Tibial nerve (tissue), 4 donors: ENCODE measurements around the gene YAF2. TPM values are rescaled to one million over a fixed set of nuclear protein-coding genes. Genes with fewer than 3 reads are reported as not detected.

Experiments used
- DNase-seq, 2 donors: peaks; one replicate each; pipeline ENCODE4 v3.0.0-alpha.2; 2019; ENCODE audit warnings: low spot score in 2 of 2
- H3K27ac ChIP-seq, 4 donors: fragments of 200-600 bp; sonication (generic) in 3 of 4; one replicate each; pipeline ENCODE4 v1.5.1; 2017 to 2019; ENCODE audit warnings: mild to moderate bottlenecking in 1 of 4
- H3K27me3 ChIP-seq, 2 donors: fragments of 200-600 bp; sonication (generic) in 1 of 2; one replicate each; pipeline versions ENCODE4 v1.5.1 to v1.6.0; 2017 to 2019
- H3K36me3 ChIP-seq, 3 donors: fragments of 200-600 bp; sonication (generic); one replicate each; pipeline ENCODE4 v1.5.1; 2018 to 2019
- H3K4me1 ChIP-seq, 4 donors: fragments of 200-600 bp; sonication (generic) in 3 of 4; one replicate each; pipeline ENCODE4 v1.5.1; 2017 to 2019
- H3K4me3 ChIP-seq, 4 donors: fragments of 200-600 bp; sonication (generic) in 3 of 4; one replicate each; pipeline ENCODE4 v1.5.1; 2017 to 2019; ENCODE audit warnings: mild to moderate bottlenecking in 1 of 4, moderate library complexity in 1 of 4
- H3K9me3 ChIP-seq, 4 donors: fragments of 200-600 bp; sonication (generic) in 3 of 4; one replicate each; pipeline ENCODE4 v1.5.1; 2017 to 2019
- CTCF ChIP-seq, 5 experiments: fragments of 200-600 bp in 3 of 5; fragments of 450-650 bp in 2 of 5; sonication (generic) in 3 of 5; IDR thresholded peaks; one replicate each; pipeline ENCODE4 v1.5.1; 2016 to 2019; ENCODE audit warnings: antibody characterized with exemption in 5 of 5, mild to moderate bottlenecking in 3 of 5, moderate library complexity in 2 of 5
- EP300 ChIP-seq, 2 donors: sonication (generic); formaldehyde crosslinking; IDR thresholded peaks; one replicate each; pipeline ENCODE4 v1.6.1; 2017; ENCODE audit warnings: antibody characterized with exemption in 2 of 2, mild to moderate bottlenecking in 1 of 2
- POLR2A ChIP-seq, 2 donors: fragments of 450-650 bp; IDR thresholded peaks; one replicate each; pipeline ENCODE4 v1.6.1; 2017; ENCODE audit warnings: antibody characterized with exemption in 2 of 2, mild to moderate bottlenecking in 2 of 2, moderate library complexity in 2 of 2
- WGBS, 2 donors: methylation state at CpG; one replicate each; pipeline ENCODE4 v1.1.5; 2018; 5-methylcytosine and 5-hydroxymethylcytosine counted together
- total RNA-seq, 4 donors: library from RNA; depleted of rRNA; stranded (reverse); fragments of >200 nt; gene quantifications; one replicate each; pipeline ENCODE4 v1.1.0, GENCODE V29; 2016

The YAF2 gene
- total RNA-seq, 4 donors from 2014 or later: 25.7 to 66.0 (median 38.7) TPM

DNA sequence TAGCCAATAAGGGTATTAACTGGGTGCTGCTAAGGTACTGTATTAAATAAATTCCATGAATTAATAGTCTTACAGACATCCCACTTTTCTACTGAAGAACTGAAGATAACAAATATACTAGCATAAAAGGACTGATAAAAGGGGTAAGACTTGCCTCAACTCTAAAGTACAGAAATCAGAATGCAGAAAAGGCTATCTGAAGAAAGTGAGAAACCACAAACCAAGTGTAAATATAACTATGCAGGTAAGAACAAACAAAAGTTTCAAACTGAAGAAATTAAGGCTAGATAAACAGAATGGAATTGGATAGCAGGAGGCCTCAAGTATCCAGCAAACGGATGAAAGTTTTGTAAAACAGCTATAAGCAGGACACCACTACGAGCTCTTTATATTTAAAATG, 29.5 kb downstream of the YAF2 start:
- TF ChIP-seq POLR2A (IDR thresholded peaks at IDR 0.05) (no peak), CTCF (IDR thresholded peaks at IDR 0.05) (no peak), EP300 (IDR thresholded peaks at IDR 0.05) (no peak)
- Histone ChIP-seq H3K4me3 (no peak overlapping the region), H3K27me3 (no peaks in the 10 kb centered on the region), H3K36me3 (peaks cover 0 to 21% (median 0%) of the 10 kb centered on the region in 3 donors), H3K27ac (no peak overlapping the region), H3K9me3 (no peaks in the 10 kb centered on the region), H3K4me1 (no peaks in the 10 kb centered on the region)
- no peak for DNase-seq
- 95% methylated on average over 2 of the region's 2 CpGs for WGBS, 2 donors

- no peaks in the 10 kb centered on the region for H3K4me1 ChIP-seq
- H3K9me3 ChIP-seq: no peaks in the 10 kb centered on the region
- no peak for TF ChIP-seq POLR2A (IDR thresholded peaks at IDR 0.05)
- TF ChIP-seq CTCF (IDR thresholded peaks at IDR 0.05): no peak
- TF ChIP-seq EP300 (IDR thresholded peaks at IDR 0.05): no peak
- no peaks in the 10 kb centered on the region for H3K27me3 ChIP-seq
- 94 to 100% methylated on average over 1 of the region's 1 CpG for WGBS, 2 donors
- H3K27ac ChIP-seq: no peak overlapping the region
- no peak for DNase-seq
- H3K36me3 ChIP-seq: peaks cover 0 to 18% (median 0%) of the 10 kb centered on the region in 3 donors
- no peak overlapping the region for H3K4me3 ChIP-seq
Measured at GRCh38 chr12:42204819-42205218, 33.2 kb downstream of the YAF2 start.

DNA sequence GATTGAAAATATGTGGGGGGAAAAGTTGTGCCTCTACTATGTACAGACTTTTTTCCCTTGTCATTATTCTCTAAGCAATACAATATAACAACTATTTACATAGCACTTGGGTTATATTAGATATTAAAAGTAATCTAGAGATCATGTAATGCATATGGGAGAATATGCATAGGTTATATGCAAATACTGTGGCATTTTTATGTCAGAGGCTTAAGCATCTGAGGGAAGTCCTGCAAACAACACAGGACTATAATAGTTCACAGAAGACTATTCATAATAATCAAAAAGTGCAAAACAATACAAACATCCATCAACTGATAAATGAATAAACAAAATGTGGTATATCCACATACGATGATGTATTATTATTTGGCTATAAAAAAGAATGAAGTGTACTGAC, 33.7 kb downstream of the YAF2 start:
- DNase-seq: no peak
- no peak for TF ChIP-seq CTCF (IDR thresholded peaks at IDR 0.05)
- TF ChIP-seq EP300 (IDR thresholded peaks at IDR 0.05): no peak
- no peak for TF ChIP-seq POLR2A (IDR thresholded peaks at IDR 0.05)
- Histone ChIP-seq H3K4me3 (no peak overlapping the region), H3K27ac (no peak overlapping the region), H3K4me1 (no peaks in the 10 kb centered on the region), H3K27me3 (no peaks in the 10 kb centered on the region), H3K9me3 (no peaks in the 10 kb centered on the region), H3K36me3 (peaks cover 0 to 13% (median 0%) of the 10 kb centered on the region in 3 donors)
- 82 to 86% methylated on average over 1 of the region's 1 CpG for WGBS, 2 donors

DNA sequence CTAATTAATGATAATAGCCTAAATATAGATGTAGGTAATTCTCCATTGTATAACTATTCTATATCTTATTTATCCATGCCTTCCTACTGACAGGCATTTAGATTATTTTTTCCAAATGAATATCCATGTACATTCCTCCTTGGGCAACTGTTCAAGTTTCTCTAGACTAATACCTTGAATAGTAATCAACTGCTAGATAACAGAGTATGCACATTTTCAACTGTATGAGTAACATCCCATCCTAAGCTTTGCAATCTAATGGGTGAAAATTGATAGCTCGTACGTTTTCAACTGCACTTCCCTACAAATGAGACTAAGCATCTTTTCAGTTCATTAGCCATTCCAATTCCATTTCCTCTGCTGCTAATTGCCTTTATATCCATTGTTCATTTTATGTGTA, 37.0 kb downstream of the YAF2 start:
- H3K27me3 ChIP-seq: no peaks in the 10 kb centered on the region
- H3K27ac ChIP-seq: no peak overlapping the region
- H3K4me1 ChIP-seq: no peaks in the 10 kb centered on the region
- H3K36me3 ChIP-seq: peaks cover 0 to 21% (median 0%) of the 10 kb centered on the region in 3 donors
- no peak for TF ChIP-seq EP300 (IDR thresholded peaks at IDR 0.05)
- no peak for TF ChIP-seq POLR2A (IDR thresholded peaks at IDR 0.05)
- no peak for TF ChIP-seq CTCF (IDR thresholded peaks at IDR 0.05)
- H3K4me3 ChIP-seq: no peak overlapping the region
- no peak for DNase-seq
- H3K9me3 ChIP-seq: no peaks in the 10 kb centered on the region
- 87 to 88% methylated on average over 2 of the region's 2 CpGs for WGBS, 2 donors

DNA sequence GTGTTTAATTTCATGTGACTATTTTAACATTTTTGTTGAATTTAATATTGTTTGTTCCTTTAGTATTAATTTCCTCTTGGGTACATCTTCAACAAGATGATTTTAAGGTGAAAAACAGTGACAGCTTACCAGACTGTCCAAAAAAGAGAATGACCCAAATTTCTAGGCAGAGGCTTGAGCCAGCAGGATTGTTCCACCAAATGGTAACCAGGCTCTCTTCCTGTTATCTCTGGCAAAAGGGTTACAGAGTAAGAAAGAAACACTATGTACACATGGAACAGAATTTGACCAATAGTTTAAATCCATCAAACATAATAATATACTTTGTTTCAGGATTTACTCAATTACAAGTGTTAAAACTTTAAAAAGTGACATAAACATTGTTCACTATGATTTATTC, 39.0 kb downstream of the YAF2 start:
- DNase-seq: no peak
- H3K9me3 ChIP-seq: no peaks in the 10 kb centered on the region
- no peak for TF ChIP-seq EP300 (IDR thresholded peaks at IDR 0.05)
- no peak for TF ChIP-seq CTCF (IDR thresholded peaks at IDR 0.05)
- no peak for TF ChIP-seq POLR2A (IDR thresholded peaks at IDR 0.05)
- no peak overlapping the region for H3K4me3 ChIP-seq
- H3K36me3 ChIP-seq: peaks cover 0 to 20% (median 0%) of the 10 kb centered on the region in 3 donors
- H3K27me3 ChIP-seq: no peaks in the 10 kb centered on the region
- H3K27ac ChIP-seq: no peak overlapping the region
- no peaks in the 10 kb centered on the region for H3K4me1 ChIP-seq
